Measurements from ENCODE around the gene CD86. TPM values are rescaled to one million over a fixed set of nuclear protein-coding genes. Genes with fewer than 3 reads are reported as not detected.

The CD86 gene
- 1.8 TPM for total RNA-seq

GRCh38 chr3:122055215-122055614, at the start of gene CD86:
CD86 (plus strand) TSS chr3:122055362; CDS start chr3:122055490, 128 bp downstream.

GRCh38 chr3:122021811-122022401, 33.3 kb upstream of the CD86 start, which contains the start of gene ILDR1:
ILDR1 (minus strand) TSS chr3:122022247; CDS start chr3:122022077, 170 bp downstream.

Small RNA genes within 50 kb of the gene (small RNA-seq; reads per million reads assigned to genes)
- not detected for gene RF00019

Other genes starting within 250 kb of the CD86 start
- 22.8 TPM for gene IQCB1, start 220.3 kb upstream of the CD86 start, total RNA-seq
- 11.3 TPM for gene EAF2, start 220.2 kb upstream of the CD86 start, total RNA-seq
- gene SLC15A2, start 161.0 kb upstream of the CD86 start, total RNA-seq = 29.5 TPM
- gene ILDR1, start 33.1 kb upstream of the CD86 start, total RNA-seq = not detected
- 0.69 TPM for gene CASR, start 128.3 kb downstream of the CD86 start, total RNA-seq

Data from diencephalon (tissue), 1 donor.